ENCODE measurements around the gene MRPL38. TPM values are rescaled to one million over a fixed set of nuclear protein-coding genes. Genes with fewer than 3 reads are reported as not detected.

Gene MRPL38
- total RNA-seq, 1 donor: 36.6 TPM

GRCh38 chr17:75893305-75894048, 11.2 kb downstream of the MRPL38 start:
- Histone ChIP-seq H3K4me2 (ENCODE audit: insufficient read depth, low read length) (no peak overlapping the region), H3K79me2 (ENCODE audit: insufficient read depth, low read length) (peaks cover 19% of the 10 kb centered on the region), H3K4me1 (ENCODE audit: insufficient read depth, low read length) (peaks cover 6% of the 10 kb centered on the region), H3K36me3 (ENCODE audit: insufficient read depth, low read length) (peaks cover 28% of the 10 kb centered on the region), H3K9me3 (ENCODE audit: low read depth, low read length) (no peaks in the 10 kb centered on the region), H2AFZ (ENCODE audit: low read length) (no peak overlapping the region), H3K27ac (ENCODE audit: low read depth, low read length) (no peak overlapping the region), H4K20me1 (ENCODE audit: insufficient read depth, low read length) (peaks cover 9% of the 10 kb centered on the region), H3K27me3 (ENCODE audit: insufficient read depth, low read length) (no peaks in the 10 kb centered on the region), H3K4me3 (ENCODE audit: insufficient read depth, low read length) (no peak overlapping the region)
- TF ChIP-seq, protein P1, sequence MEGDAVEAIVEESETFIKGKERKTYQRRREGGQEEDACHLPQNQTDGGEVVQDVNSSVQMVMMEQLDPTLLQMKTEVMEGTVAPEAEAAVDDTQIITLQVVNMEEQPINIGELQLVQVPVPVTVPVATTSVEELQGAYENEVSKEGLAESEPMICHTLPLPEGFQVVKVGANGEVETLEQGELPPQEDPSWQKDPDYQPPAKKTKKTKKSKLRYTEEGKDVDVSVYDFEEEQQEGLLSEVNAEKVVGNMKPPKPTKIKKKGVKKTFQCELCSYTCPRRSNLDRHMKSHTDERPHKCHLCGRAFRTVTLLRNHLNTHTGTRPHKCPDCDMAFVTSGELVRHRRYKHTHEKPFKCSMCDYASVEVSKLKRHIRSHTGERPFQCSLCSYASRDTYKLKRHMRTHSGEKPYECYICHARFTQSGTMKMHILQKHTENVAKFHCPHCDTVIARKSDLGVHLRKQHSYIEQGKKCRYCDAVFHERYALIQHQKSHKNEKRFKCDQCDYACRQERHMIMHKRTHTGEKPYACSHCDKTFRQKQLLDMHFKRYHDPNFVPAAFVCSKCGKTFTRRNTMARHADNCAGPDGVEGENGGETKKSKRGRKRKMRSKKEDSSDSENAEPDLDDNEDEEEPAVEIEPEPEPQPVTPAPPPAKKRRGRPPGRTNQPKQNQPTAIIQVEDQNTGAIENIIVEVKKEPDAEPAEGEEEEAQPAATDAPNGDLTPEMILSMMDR (IDR thresholded peaks at IDR 0.05; ENCODE audit: extremely low read depth, low read depth, low read length): no peak
- DNase-seq (ENCODE audit: insufficient read length, low spot score, missing footprints): peak; percentile 82

- peaks cover 9% of the 10 kb centered on the region for H4K20me1 ChIP-seq (ENCODE audit: insufficient read depth, low read length)
- H3K4me1 ChIP-seq (ENCODE audit: insufficient read depth, low read length): peaks cover 6% of the 10 kb centered on the region
- no peak overlapping the region for H3K4me2 ChIP-seq (ENCODE audit: insufficient read depth, low read length)
- peak; percentile 57 for DNase-seq (ENCODE audit: insufficient read length, low spot score, missing footprints)
- H3K27me3 ChIP-seq (ENCODE audit: insufficient read depth, low read length): no peaks in the 10 kb centered on the region
- H3K4me3 ChIP-seq (ENCODE audit: insufficient read depth, low read length): no peak overlapping the region
- H3K27ac ChIP-seq (ENCODE audit: low read depth, low read length): no peak overlapping the region
- TF ChIP-seq, protein P1 (IDR thresholded peaks at IDR 0.05; ENCODE audit: extremely low read depth, low read depth, low read length): no peak
- H3K79me2 ChIP-seq (ENCODE audit: insufficient read depth, low read length): peaks cover 19% of the 10 kb centered on the region
- H2AFZ ChIP-seq (ENCODE audit: low read length): no peak overlapping the region
- H3K9me3 ChIP-seq (ENCODE audit: low read depth, low read length): no peaks in the 10 kb centered on the region
- H3K36me3 ChIP-seq (ENCODE audit: insufficient read depth, low read length): peaks cover 24% of the 10 kb centered on the region
These were observed 12.0 kb downstream of the MRPL38 start for GRCh38 chr17:75892556-75893224.

- peak; percentile 71 for DNase-seq (ENCODE audit: insufficient read length, low spot score, missing footprints)
- H3K4me3 ChIP-seq (ENCODE audit: insufficient read depth, low read length): no peak overlapping the region
- H3K4me1 ChIP-seq (ENCODE audit: insufficient read depth, low read length): peaks cover 6% of the 10 kb centered on the region
- no peak overlapping the region for H3K27ac ChIP-seq (ENCODE audit: low read depth, low read length)
- no peaks in the 10 kb centered on the region for H3K9me3 ChIP-seq (ENCODE audit: low read depth, low read length)
- H3K27me3 ChIP-seq (ENCODE audit: insufficient read depth, low read length): no peaks in the 10 kb centered on the region
- peaks cover 20% of the 10 kb centered on the region for H3K36me3 ChIP-seq (ENCODE audit: insufficient read depth, low read length)
- peaks cover 19% of the 10 kb centered on the region for H3K79me2 ChIP-seq (ENCODE audit: insufficient read depth, low read length)
- H2AFZ ChIP-seq (ENCODE audit: low read length): no peak overlapping the region
- no peak overlapping the region for H3K4me2 ChIP-seq (ENCODE audit: insufficient read depth, low read length)
- TF ChIP-seq, protein P1 (IDR thresholded peaks at IDR 0.05; ENCODE audit: extremely low read depth, low read depth, low read length): no peak
- H4K20me1 ChIP-seq (ENCODE audit: insufficient read depth, low read length): peaks cover 9% of the 10 kb centered on the region
These were observed 12.8 kb downstream of the MRPL38 start for GRCh38 chr17:75891605-75892555.

All from osteoblast (primary cell).